DMS79 treated with DMSO at 0.1 percent for 48 hours (cell line): ENCODE results near the gene SLC2A4RG.

Experiments
- DNase-seq: peaks from one replicate; lab custom pipeline; 2025; lab: John Stamatoyannopoulos, UW

SLC2A4RG gene

GRCh38 chr20:63739130-63740069 lies at the start of gene SLC2A4RG:
SLC2A4RG (plus strand) TSS chr20:63739776; CDS start chr20:63739913, 137 bp downstream.
- peak; percentile 38 for DNase-seq

- no peak for DNase-seq
These were observed 49.3 kb upstream of the SLC2A4RG start for GRCh38 chr20:63690003-63690897.

GRCh38 chr20:63690898-63691710 lies 48.5 kb upstream of the SLC2A4RG start:
- no peak for DNase-seq

GRCh38 chr20:63691711-63692435 lies 47.7 kb upstream of the SLC2A4RG start:
- peak; percentile 33 for DNase-seq

- DNase-seq = no peak
These were observed 47.0 kb upstream of the SLC2A4RG start for GRCh38 chr20:63692436-63693082.

GRCh38 chr20:63693083-63693732 lies 46.4 kb upstream of the SLC2A4RG start:
- DNase-seq = no peak

GRCh38 chr20:63693733-63694583 lies 45.6 kb upstream of the SLC2A4RG start:
- no peak for DNase-seq

GRCh38 chr20:63694584-63695423 lies 44.8 kb upstream of the SLC2A4RG start:
- no peak for DNase-seq

GRCh38 chr20:63695424-63696305 lies 43.9 kb upstream of the SLC2A4RG start:
- DNase-seq = no peak

- no peak for DNase-seq
These were observed 43.3 kb upstream of the SLC2A4RG start for GRCh38 chr20:63696306-63696627.

- no peak for DNase-seq
These were observed 42.8 kb upstream of the SLC2A4RG start, which contains the start of gene TNFRSF6B for GRCh38 chr20:63696628-63697356. TNFRSF6B (plus strand) TSS chr20:63696652; CDS start chr20:63696768, 116 bp downstream.

GRCh38 chr20:63697357-63697867 lies 42.2 kb upstream of the SLC2A4RG start:
- no peak for DNase-seq

- no peak for DNase-seq
These were observed 41.6 kb upstream of the SLC2A4RG start for GRCh38 chr20:63697868-63698545.

- no peak for DNase-seq
These were observed 40.7 kb upstream of the SLC2A4RG start for GRCh38 chr20:63698739-63699465.
